BLaER1 (cell line): Measurements from ENCODE around the gene EVA1C.
"Not testable (repeated sequence)": the region's sequence is repeated elsewhere in the genome, so short reads cannot be mapped to it uniquely, and the experiment has no call there.

Experiments used
- H3K27ac ChIP-seq: shearing (Covaris generic); formaldehyde crosslinking; 2 replicates; pipeline ENCODE4 v1.8.1; 2022
- H3K27me3 ChIP-seq: shearing (Covaris generic); formaldehyde crosslinking; 2 replicates; pipeline ENCODE4 v1.8.1; 2022
- H3K36me3 ChIP-seq: shearing (Covaris generic); formaldehyde crosslinking; 2 replicates; pipeline ENCODE4 v1.8.1; 2022
- H3K4me1 ChIP-seq: shearing (Covaris generic); formaldehyde crosslinking; 2 replicates; pipeline ENCODE4 v1.8.1; 2022
- H3K4me2 ChIP-seq: shearing (Covaris generic); formaldehyde crosslinking; 2 replicates; pipeline ENCODE4 v1.8.1; 2022
- H3K4me3 ChIP-seq: shearing (Covaris generic); formaldehyde crosslinking; 2 replicates; pipeline ENCODE4 v1.8.1; 2022
- H3K9ac ChIP-seq: shearing (Covaris generic); formaldehyde crosslinking; 2 replicates; pipeline ENCODE4 v1.8.1; 2022
- H3K9me3 ChIP-seq: shearing (Covaris generic); formaldehyde crosslinking; 2 replicates; pipeline ENCODE4 v1.8.1; 2022
- H4K20me1 ChIP-seq: shearing (Covaris generic); formaldehyde crosslinking; 2 replicates; pipeline ENCODE4 v1.8.1; 2022
- Cebpa-rat ChIP-seq: shearing (Covaris generic); IDR thresholded peaks from 2 replicates; pipeline ENCODE4 v1.8.1; 2022

Gene EVA1C

GRCh38 chr21:32554832-32555638, 142.5 kb downstream of the EVA1C start:
- no peaks in the 10 kb centered on the region for H3K36me3 ChIP-seq
- no peak overlapping the region for H3K4me3 ChIP-seq
- no peak overlapping the region for H3K9ac ChIP-seq
- H3K27ac ChIP-seq = no peak overlapping the region
- no peaks in the 10 kb centered on the region for H3K4me1 ChIP-seq
- H3K4me2 ChIP-seq = no peak overlapping the region
- no peak for TF ChIP-seq Cebpa-rat
- H3K27me3 ChIP-seq = no peaks in the 10 kb centered on the region
- H3K9me3 ChIP-seq = no peaks in the 10 kb centered on the region
- H4K20me1 ChIP-seq = no peaks in the 10 kb centered on the region

DNA sequence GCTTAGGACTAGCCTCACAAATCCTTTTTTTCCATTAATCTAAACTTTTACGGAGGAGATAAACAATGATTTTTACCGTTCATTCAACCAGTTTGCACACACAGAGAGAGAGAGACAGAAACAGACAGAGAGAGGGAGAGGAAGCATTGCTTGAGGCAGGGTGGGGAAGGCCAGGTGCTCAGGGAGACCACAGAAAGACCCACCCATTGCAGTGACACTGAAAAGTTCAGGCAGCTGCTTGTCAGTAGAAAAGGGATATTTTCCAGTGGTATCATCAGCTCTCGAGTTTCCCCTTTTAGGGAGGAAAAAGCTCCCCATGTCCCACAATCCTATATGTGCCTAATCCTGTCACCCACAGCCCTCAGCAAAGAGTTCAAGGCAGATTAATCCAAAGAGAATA, 145.6 kb downstream of the EVA1C start:
- Histone ChIP-seq H3K27ac (no peak overlapping the region), H3K9me3 (no peaks in the 10 kb centered on the region), H3K9ac (no peak overlapping the region), H3K27me3 (no peaks in the 10 kb centered on the region), H3K36me3 (no peaks in the 10 kb centered on the region), H3K4me3 (no peak overlapping the region), H4K20me1 (no peaks in the 10 kb centered on the region), H3K4me2 (no peak overlapping the region), H3K4me1 (no peaks in the 10 kb centered on the region)
- TF ChIP-seq Cebpa-rat = no peak

- no peak for TF ChIP-seq Cebpa-rat
Observed at GRCh38 chr21:32559006-32559610, 146.6 kb downstream of the EVA1C start.

DNA sequence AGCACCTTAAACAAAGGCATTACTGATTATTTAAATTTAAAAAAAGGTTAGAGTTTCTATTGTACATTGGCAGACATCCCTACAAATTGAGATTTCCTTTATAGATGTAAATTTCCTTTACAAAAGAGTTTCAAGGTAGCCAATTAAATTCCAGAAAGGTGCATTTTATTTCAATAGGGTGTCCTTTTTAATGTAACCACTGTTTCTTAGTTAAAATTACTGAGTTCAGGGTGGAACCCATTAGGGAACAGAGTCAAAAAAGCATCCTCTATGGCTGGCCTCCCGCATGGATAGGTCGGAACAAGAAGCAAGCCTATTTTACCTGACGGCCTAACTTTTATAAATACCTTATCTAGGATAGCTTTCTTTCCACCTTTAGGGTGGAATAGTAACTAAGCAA, 148.4 kb downstream of the EVA1C start:
- Histone ChIP-seq H3K36me3 (no peaks in the 10 kb centered on the region), H3K27me3 (no peaks in the 10 kb centered on the region), H3K27ac (no peak overlapping the region), H3K4me3 (no peak overlapping the region), H4K20me1 (no peaks in the 10 kb centered on the region), H3K9me3 (peaks cover 21% of the 10 kb centered on the region), H3K4me2 (no peak overlapping the region), H3K4me1 (no peaks in the 10 kb centered on the region), H3K9ac (no peak overlapping the region)
- no peak for TF ChIP-seq Cebpa-rat

More at GRCh38 chr21:32559006-32559610, 146.6 kb downstream of the EVA1C start:
- Histone ChIP-seq H3K27ac (no peak overlapping the region), H3K9me3 (peaks cover 3% of the 10 kb centered on the region; the same call in 1 of the 2 replicates), H4K20me1 (no peaks in the 10 kb centered on the region), H3K4me1 (no peaks in the 10 kb centered on the region), H3K4me2 (no peak overlapping the region), H3K27me3 (no peaks in the 10 kb centered on the region), H3K4me3 (no peak overlapping the region), H3K9ac (no peak overlapping the region), H3K36me3 (no peaks in the 10 kb centered on the region)

DNA sequence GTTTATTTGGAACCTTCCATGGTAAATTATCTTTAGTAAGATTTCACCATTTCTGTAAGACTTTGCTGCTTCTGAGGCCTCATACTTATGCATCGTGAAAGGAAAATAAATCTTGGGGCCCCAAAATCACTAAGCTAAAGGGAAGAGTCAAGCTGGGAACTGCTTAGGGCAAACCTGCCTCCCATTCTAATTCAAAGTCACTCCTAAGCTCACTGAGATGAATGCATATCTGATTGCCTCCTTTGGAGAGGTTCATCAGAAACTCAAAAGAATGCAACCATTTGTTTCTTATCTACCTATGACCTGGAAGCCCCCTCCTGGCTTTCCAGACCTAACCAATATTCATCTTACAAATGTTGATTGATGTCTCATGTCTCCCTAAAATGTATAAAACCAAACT, 149.0 kb downstream of the EVA1C start:
- H3K9ac ChIP-seq, H3K27ac ChIP-seq, H3K4me1 ChIP-seq, H3K36me3 ChIP-seq, H3K4me3 ChIP-seq, H3K4me2 ChIP-seq, H4K20me1 ChIP-seq, H3K27me3 ChIP-seq: not testable (repeated sequence)
- H3K9me3 ChIP-seq = peaks cover 26% of the 10 kb centered on the region

DNA sequence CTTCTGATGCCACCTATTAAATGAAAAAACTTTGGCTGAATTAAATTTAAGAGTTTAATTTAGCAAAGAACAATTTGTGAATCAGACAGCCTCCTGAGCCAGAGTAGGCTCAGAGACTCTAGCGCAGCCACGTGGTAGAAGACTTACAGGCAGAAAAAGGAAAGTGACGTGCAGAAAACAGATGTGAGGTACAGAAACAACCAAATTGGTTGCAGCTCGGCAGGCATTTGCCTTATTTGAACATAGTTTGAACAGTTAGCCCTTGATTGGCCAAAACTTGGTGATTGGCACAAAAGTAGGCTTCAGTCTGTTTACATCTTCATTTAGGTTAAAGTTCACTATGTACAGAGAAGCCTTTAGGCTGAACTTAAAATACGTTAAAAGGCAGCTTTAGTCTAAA, 149.9 kb downstream of the EVA1C start:
- no peak overlapping the region for H3K9ac ChIP-seq
- H4K20me1 ChIP-seq = no peaks in the 10 kb centered on the region
- no peaks in the 10 kb centered on the region for H3K36me3 ChIP-seq
- H3K9me3 ChIP-seq = peaks cover 27% of the 10 kb centered on the region
- TF ChIP-seq Cebpa-rat = no peak
- H3K4me1 ChIP-seq = peaks cover 2% of the 10 kb centered on the region; the same call in 1 of the 2 replicates
- no peak overlapping the region for H3K4me3 ChIP-seq
- no peak overlapping the region for H3K4me2 ChIP-seq
- no peak overlapping the region for H3K27ac ChIP-seq
- no peaks in the 10 kb centered on the region for H3K27me3 ChIP-seq

GRCh38 chr21:32562915-32563314, 150.4 kb downstream of the EVA1C start:
- Histone ChIP-seq H3K9me3 (peaks cover 27% of the 10 kb centered on the region), H3K4me2 (no peak overlapping the region), H4K20me1 (no peaks in the 10 kb centered on the region), H3K27ac (no peak overlapping the region), H3K9ac (no peak overlapping the region), H3K4me3 (no peak overlapping the region), H3K36me3 (no peaks in the 10 kb centered on the region), H3K4me1 (peaks cover 6% of the 10 kb centered on the region; the same call in 1 of the 2 replicates), H3K27me3 (no peaks in the 10 kb centered on the region)
- TF ChIP-seq Cebpa-rat = no peak
